OCI-LY7 (cell line): ENCODE results near the gene PTPRE. TPM values are rescaled to one million over a fixed set of nuclear protein-coding genes. Genes with fewer than 3 reads are reported as not detected.

Source experiments
- BruUV-seq: library from RNA; stranded (reverse); fragments of 400-500 nt; replicated peaks from 2 replicates; lab custom pipeline; 2021; lab: Mats Ljungman, UMichigan
- CTCF ChIA-PET: fragments of 300-600 bp; sonication (Branson Sonifier 250); formaldehyde crosslinking; loops from one replicate; lab custom pipeline; 2022; ENCODE audit warnings: antibody characterized with exemption; ENCODE audit not compliant: unreplicated experiment; lab: Charles Lee
- POLR2A ChIA-PET: fragments of 300-600 bp; sonication (Branson Sonifier 250); formaldehyde crosslinking; loops from one replicate; lab custom pipeline; 2022; ENCODE audit warnings: antibody characterized with exemption; lab: Charles Lee
- DNase-seq: peaks from one replicate; pipeline ENCODE4 v3.0.0-alpha.2; 2015; ENCODE audit warnings: low spot score
- H2AFZ ChIP-seq: fragments of 200-600 bp; sonication (generic), shearing (Covaris generic); 2 replicates; pipeline ENCODE4 v1.6.1; 2014; ENCODE audit warnings: mild to moderate bottlenecking, antibody characterized with exemption, low read length, moderate library complexity
- H3K27ac ChIP-seq: fragments of 200-600 bp; sonication (generic); 2 replicates; pipeline ENCODE4 v1.5.1; 2014; ENCODE audit warnings: mixed run types, low read depth, mild to moderate bottlenecking, moderate library complexity, low read length, inconsistent platforms; ENCODE audit not compliant: poor library complexity, severe bottlenecking
- H3K36me3 ChIP-seq: fragments of 200-600 bp; sonication (generic); 2 replicates; pipeline ENCODE4 v1.6.1; 2014; ENCODE audit warnings: mild to moderate bottlenecking, antibody characterized with exemption, low read length, moderate library complexity, mixed read lengths; ENCODE audit not compliant: insufficient read depth
- H3K4me1 ChIP-seq: fragments of 200-600 bp; sonication (generic); 2 replicates; pipeline ENCODE4 v1.5.1; 2014; ENCODE audit warnings: mild to moderate bottlenecking, low read length; ENCODE audit not compliant: insufficient read depth, poor library complexity, severe bottlenecking
- H3K4me2 ChIP-seq: fragments of 200-600 bp; sonication (generic); 2 replicates; pipeline ENCODE4 v1.6.1; 2014; ENCODE audit warnings: mild to moderate bottlenecking, low read length
- H3K4me3 ChIP-seq: fragments of 200-600 bp; sonication (generic); 2 replicates; pipeline ENCODE4 v1.5.1; 2014; ENCODE audit warnings: mild to moderate bottlenecking, low read depth, low read length; ENCODE audit not compliant: poor library complexity, severe bottlenecking
- H3K79me2 ChIP-seq: fragments of 200-600 bp; sonication (generic); 2 replicates; pipeline ENCODE4 v1.6.1; 2016; ENCODE audit warnings: low read depth, mild to moderate bottlenecking, low read length, moderate library complexity, mixed read lengths; ENCODE audit not compliant: insufficient read depth
- H3K9me2 ChIP-seq: fragments of 200-600 bp; sonication (generic); 2 replicates; pipeline ENCODE4 v1.6.1; 2016; ENCODE audit warnings: mild to moderate bottlenecking, low read length, mixed read lengths; ENCODE audit not compliant: insufficient read depth
- H3K9me3 ChIP-seq: fragments of 200-600 bp; sonication (generic); 2 replicates; pipeline ENCODE4 v1.6.1; 2014; ENCODE audit warnings: mild to moderate bottlenecking, mixed run types, low read length, mixed read lengths
- H4K20me1 ChIP-seq: fragments of 200-600 bp; sonication (generic); 2 replicates; pipeline ENCODE4 v1.6.1; 2014; ENCODE audit warnings: mild to moderate bottlenecking, antibody characterized with exemption, low read length, moderate library complexity, mixed read lengths; ENCODE audit not compliant: insufficient read depth
- CTCF ChIP-seq: fragments of 200-600 bp; sonication (generic); conservative IDR thresholded peaks from 2 replicates; pipeline ENCODE4 v1.5.1; 2014; ENCODE audit warnings: mild to moderate bottlenecking, antibody characterized with exemption, low read length, moderate library complexity, mixed read lengths
- EZH2phosphoT487 ChIP-seq: fragments of 200-600 bp; sonication (generic); IDR thresholded peaks from 2 replicates; pipeline ENCODE4 v1.6.1; 2018; ENCODE audit warnings: low read depth, borderline replicate concordance, mild to moderate bottlenecking, mixed run types, antibody characterized with exemption, low read length, moderate library complexity, mixed read lengths
- intact Hi-C: fragments of 100-400 bp; cut with micrococcal nuclease; formaldehyde crosslinking; loops from one replicate; pipeline ENCODE4 v1.10.0; 2022; ENCODE audit not compliant: unreplicated experiment
- total RNA-seq, 2 experiments: library from RNA; depleted of rRNA in 1 of 2; stranded (reverse); fragments of >200 nt in 1 of 2; shearing (Covaris generic) in 1 of 2; gene quantifications; 2 replicates each; pipeline ENCODE4 v1.2.3, GENCODE V29; 2014 to 2022

The PTPRE gene
- total RNA-seq, 2 experiments from 2014 or later, result 6.8 to 8.3 TPM

GRCh38 chr10:127976701-127977356 is 69.9 kb downstream of the PTPRE start:
- Histone ChIP-seq H3K4me3 (no peak overlapping the region), H3K27ac (no peak overlapping the region), H3K4me1 (no peaks in the 10 kb centered on the region), H3K36me3 (no peaks in the 10 kb centered on the region), H3K9me3 (no peaks in the 10 kb centered on the region), H3K4me2 (no peak overlapping the region), H4K20me1 (no peaks in the 10 kb centered on the region), H3K9me2 (no peaks in the 10 kb centered on the region), H2AFZ (no peak overlapping the region), H3K79me2 (no peaks in the 10 kb centered on the region)
- TF ChIP-seq EZH2phosphoT487, result no peak
- TF ChIP-seq CTCF, result no peak
- ChIA-PET POLR2A (interaction anchor here (1.1 kb wide), 1 partner anchor 10 kb away, joined by 3 read pairs; no protein-coding TSS in a partner anchor), CTCF (no interaction called here)
- BruUV-seq, result no TSS peak
- no peak for DNase-seq
- intact Hi-C loops, result no loop called here

GRCh38 chr10:127977357-127978009 is 70.6 kb downstream of the PTPRE start:
- ChIA-PET CTCF (no interaction called here), POLR2A (no interaction called here)
- intact Hi-C loops, result no loop called here

More at GRCh38 chr10:127977357-127978009, 70.6 kb downstream of the PTPRE start:
- Histone ChIP-seq H3K27ac (no peak overlapping the region), H3K79me2 (no peaks in the 10 kb centered on the region), H3K4me3 (no peak overlapping the region), H3K4me1 (no peaks in the 10 kb centered on the region), H3K9me2 (no peaks in the 10 kb centered on the region), H2AFZ (no peak overlapping the region), H3K9me3 (no peaks in the 10 kb centered on the region), H4K20me1 (no peaks in the 10 kb centered on the region), H3K36me3 (no peaks in the 10 kb centered on the region), H3K4me2 (no peak overlapping the region)
- BruUV-seq, result no TSS peak
- no peak for DNase-seq
- TF ChIP-seq CTCF, result no peak
- TF ChIP-seq EZH2phosphoT487, result no peak
